ENCODE results near the gene ARPC5.

- no peak for TF ChIP-seq POLR2A (IDR thresholded peaks at IDR 0.05; ENCODE audit: extremely low read depth, insufficient read length)
- no peak for TF ChIP-seq CTCF (IDR thresholded peaks at IDR 0.05; ENCODE audit: low read depth, low read length)
- no peak for TF ChIP-seq MAX (IDR thresholded peaks at IDR 0.05; ENCODE audit: low read depth, low read length)
- no peak for TF ChIP-seq MYC (IDR thresholded peaks at IDR 0.05; ENCODE audit: low read depth, low read length)
These were observed 42.9 kb downstream of the ARPC5 start for GRCh38 chr1:183592733-183593132.
